ENCODE results near the gene ATP8B1. TPM values are rescaled to one million over a fixed set of nuclear protein-coding genes. Genes with fewer than 3 reads are reported as not detected.
"Not testable (repeated sequence)": the region's sequence is repeated elsewhere in the genome, so short reads cannot be mapped to it uniquely, and the experiment has no call there.

The ATP8B1 gene
- total RNA-seq, 1 donor from 2014 or later: 0.07 TPM

GRCh38 chr18:57832730-57833129 lies 29.6 kb upstream of the ATP8B1 start:
- Mint-ChIP-seq H3K27ac (ENCODE audit: unreplicated experiment) (no peak overlapping the region), H3K4me3 (ENCODE audit: unreplicated experiment) (no peak overlapping the region), H3K4me1 (ENCODE audit: low read depth, unreplicated experiment) (peaks cover 8% of the 10 kb centered on the region), H3K27me3 (ENCODE audit: unreplicated experiment) (peaks cover 1% of the 10 kb centered on the region), H3K9me3 (ENCODE audit: unreplicated experiment) (peaks cover 6% of the 10 kb centered on the region), H3K36me3 (ENCODE audit: unreplicated experiment) (peaks cover 7% of the 10 kb centered on the region)
- TF ChIP-seq CTCF (IDR thresholded peaks at IDR 0.05; ENCODE audit: partially characterized antibody, unreplicated experiment): no peak
- no peak for DNase-seq

- Mint-ChIP-seq H3K4me1 (ENCODE audit: low read depth, unreplicated experiment) (peaks cover 8% of the 10 kb centered on the region), H3K9me3 (ENCODE audit: unreplicated experiment) (peaks cover 3% of the 10 kb centered on the region)
Observed at GRCh38 chr18:57831597-57832377, 28.7 kb upstream of the ATP8B1 start.

GRCh38 chr18:57827646-57828045 lies 24.5 kb upstream of the ATP8B1 start:
- Mint-ChIP-seq H3K4me1 (ENCODE audit: low read depth, unreplicated experiment) (no peaks in the 10 kb centered on the region), H3K27me3 (ENCODE audit: unreplicated experiment) (no peaks in the 10 kb centered on the region), H3K9me3 (ENCODE audit: unreplicated experiment) (no peaks in the 10 kb centered on the region), H3K4me3 (ENCODE audit: unreplicated experiment) (no peak overlapping the region), H3K36me3 (ENCODE audit: unreplicated experiment) (peaks cover 7% of the 10 kb centered on the region), H3K27ac (ENCODE audit: unreplicated experiment) (no peak overlapping the region)
- TF ChIP-seq CTCF (IDR thresholded peaks at IDR 0.05; ENCODE audit: partially characterized antibody, unreplicated experiment): no peak
- no peak for DNase-seq

More at GRCh38 chr18:57831597-57832377, 28.7 kb upstream of the ATP8B1 start:
- Mint-ChIP-seq H3K27ac (ENCODE audit: unreplicated experiment) (no peak overlapping the region), H3K27me3 (ENCODE audit: unreplicated experiment) (peaks cover 1% of the 10 kb centered on the region), H3K36me3 (ENCODE audit: unreplicated experiment) (peaks cover 7% of the 10 kb centered on the region), H3K4me3 (ENCODE audit: unreplicated experiment) (no peak overlapping the region)
- no peak for DNase-seq
- TF ChIP-seq CTCF (IDR thresholded peaks at IDR 0.05; ENCODE audit: partially characterized antibody, unreplicated experiment): no peak

- Mint-ChIP-seq H3K36me3 (ENCODE audit: unreplicated experiment) (no peaks in the 10 kb centered on the region), H3K4me1 (ENCODE audit: low read depth, unreplicated experiment) (no peaks in the 10 kb centered on the region), H3K4me3 (ENCODE audit: unreplicated experiment) (no peak overlapping the region), H3K27ac (ENCODE audit: unreplicated experiment) (no peak overlapping the region), H3K9me3 (ENCODE audit: unreplicated experiment) (peaks cover 2% of the 10 kb centered on the region), H3K27me3 (ENCODE audit: unreplicated experiment) (no peaks in the 10 kb centered on the region)
- TF ChIP-seq CTCF (IDR thresholded peaks at IDR 0.05; ENCODE audit: partially characterized antibody, unreplicated experiment): no peak
- DNase-seq: no peak
Observed at GRCh38 chr18:57826252-57826651, 23.1 kb upstream of the ATP8B1 start.

- not testable (repeated sequence) for H3K4me1 Mint-ChIP-seq (ENCODE audit: low read depth, unreplicated experiment); H3K27me3 Mint-ChIP-seq (ENCODE audit: unreplicated experiment); H3K4me3 Mint-ChIP-seq (ENCODE audit: unreplicated experiment); H3K27ac Mint-ChIP-seq (ENCODE audit: unreplicated experiment); H3K36me3 Mint-ChIP-seq (ENCODE audit: unreplicated experiment); H3K9me3 Mint-ChIP-seq (ENCODE audit: unreplicated experiment)
- peak; percentile 24 for DNase-seq
Observed at GRCh38 chr18:57820583-57820982, 17.5 kb upstream of the ATP8B1 start.

All from glutamatergic neuron (in vitro differentiated cells).